GM12878 (cell line): Measurements from ENCODE around the gene NKG7. TPM values are rescaled to one million over a fixed set of nuclear protein-coding genes. Genes with fewer than 3 reads are reported as not detected.

Experiments
- ATAC-seq: fragments of 200-7000 bp; cut with Tn5 transposase; 3 replicates; pipeline ENCODE4 v1.9.1; 2020; ENCODE audit warnings: mild to moderate bottlenecking, moderate library complexity
- BruUV-seq: library from RNA; stranded (reverse); fragments of 400-500 nt; replicated peaks from 2 replicates; lab custom pipeline; 2021; lab: Mats Ljungman, UMichigan
- CTCF ChIA-PET: fragments of 300-600 bp; sonication (Branson Sonifier 250); formaldehyde crosslinking; extraction: SDS; loops from one replicate; lab custom pipeline; 2021; ENCODE audit warnings: inconsistent platforms; lab: Yijun Ruan, JAX
- POLR2A ChIA-PET: fragments of 350-600 bp; formaldehyde crosslinking; extraction: SDS; loops from one replicate; lab custom pipeline; 2021; ENCODE audit warnings: inconsistent platforms; lab: Charles Lee
- RAD21 ChIA-PET: fragments of 300-600 bp; sonication (Branson Sonifier 250); formaldehyde crosslinking; loops from one replicate; lab custom pipeline; 2023; ENCODE audit warnings: antibody characterized with exemption; ENCODE audit not compliant: unreplicated experiment; lab: Charles Lee
- SMC1A ChIA-PET: fragments of 300-600 bp; sonication (Branson Sonifier 250); formaldehyde crosslinking; loops from one replicate; lab custom pipeline; 2023; ENCODE audit not compliant: unreplicated experiment, uncharacterized antibody; lab: Charles Lee
- DNase-seq: peaks from one replicate; pipeline ENCODE4 v3.0.0-alpha.2; 2011; ENCODE audit warnings: low read depth, low spot score
- FAIRE-seq: peaks from 3 replicates; lab custom pipeline; 2011; peaks lifted over from hg19 to GRCh38; lab: Jason Lieb, UNC
- H2AFZ ChIP-seq: 2 replicates; pipeline ENCODE4 v1.6.0; 2011; ENCODE audit warnings: low read depth, low read length, control low read depth; ENCODE audit not compliant: control insufficient read depth
- H3K27ac ChIP-seq: 2 replicates; pipeline ENCODE4 v1.5.1; 2011; ENCODE audit warnings: control low read depth; ENCODE audit not compliant: control insufficient read depth, insufficient read depth
- H3K27me3 ChIP-seq, 2 experiments: replicated peaks in 1 of 2; 2 replicates each; pipeline versions ENCODE4 v1.6.0 to v1.6.1; 2011; ENCODE audit warnings: low read length in 1 of 2; ENCODE audit not compliant: control insufficient read depth in 2 of 2, insufficient read depth in 2 of 2
- H3K36me3 ChIP-seq, 2 experiments: 2 replicates each; pipeline ENCODE4 v1.5.1; 2011; ENCODE audit warnings: low read length in 1 of 2; ENCODE audit not compliant: control insufficient read depth in 2 of 2, insufficient read depth in 2 of 2
- H3K4me1 ChIP-seq: 2 replicates; pipeline ENCODE4 v1.6.1; 2011; ENCODE audit warnings: mild to moderate bottlenecking, low read length, moderate library complexity, mixed read lengths; ENCODE audit not compliant: control insufficient read depth, insufficient read depth
- H3K4me2 ChIP-seq: 2 replicates; pipeline ENCODE4 v1.6.0; 2011; ENCODE audit warnings: control low read depth; ENCODE audit not compliant: control insufficient read depth, insufficient read depth
- H3K4me3 ChIP-seq: fragments of 200-600 bp; sonication (generic); 2 replicates; pipeline ENCODE4 v1.5.1; 2016
- H3K79me2 ChIP-seq: 2 replicates; pipeline ENCODE4 v1.6.0; 2011; ENCODE audit warnings: low read length; ENCODE audit not compliant: control insufficient read depth, insufficient read depth
- H3K9ac ChIP-seq: 2 replicates; pipeline ENCODE4 v1.8.0; 2011; ENCODE audit warnings: low read length, control low read depth, mixed read lengths; ENCODE audit not compliant: control insufficient read depth, insufficient read depth
- H3K9me3 ChIP-seq: replicated peaks from 3 replicates; pipeline ENCODE4 v1.5.1; 2011; ENCODE audit warnings: mild to moderate bottlenecking, low read length; ENCODE audit not compliant: control insufficient read depth, insufficient read depth
- H4K20me1 ChIP-seq: 2 replicates; pipeline ENCODE4 v1.6.0; 2011; ENCODE audit not compliant: control insufficient read depth, insufficient read depth
- BRCA1 ChIP-seq: IDR thresholded peaks from 2 replicates; pipeline ENCODE4 v1.6.1; 2011; ENCODE audit warnings: low read depth, low read length, improper control_type of control experiment
- E4F1 ChIP-seq: fragments of 450-650 bp; IDR thresholded peaks from 2 replicates; pipeline ENCODE4 v1.6.1; 2018; ENCODE audit warnings: borderline replicate concordance, mild to moderate bottlenecking; ENCODE audit not compliant: partially characterized antibody
- FOS ChIP-seq: IDR thresholded peaks from 3 replicates; pipeline ENCODE4 v1.6.1; 2011; ENCODE audit warnings: borderline replicate concordance; ENCODE audit not compliant: insufficient read length; ENCODE audit errors: extremely low read depth
- HCFC1 ChIP-seq: fragments of 150-350 bp; IDR thresholded peaks from 2 replicates; pipeline ENCODE4 v1.6.1; 2014; ENCODE audit warnings: low read length
- NBN ChIP-seq: fragments of 450-650 bp; IDR thresholded peaks from 2 replicates; pipeline ENCODE4 v1.6.1; 2016
- PML ChIP-seq: IDR thresholded peaks from 2 replicates; pipeline ENCODE4 v1.6.1; 2012; ENCODE audit warnings: low read length, inconsistent platforms
- SMAD1 ChIP-seq: fragments of 450-650 bp; IDR thresholded peaks from 2 replicates; pipeline ENCODE4 v1.6.1; 2018; ENCODE audit warnings: mild to moderate bottlenecking, low read depth; ENCODE audit not compliant: partially characterized antibody
- SMARCA5 ChIP-seq: fragments of 450-650 bp; IDR thresholded peaks from 2 replicates; pipeline ENCODE4 v1.6.1; 2017; ENCODE audit warnings: mild to moderate bottlenecking
- SREBF1 ChIP-seq: IDR thresholded peaks from 2 replicates; pipeline ENCODE4 v1.6.1; 2012; ENCODE audit warnings: mild to moderate bottlenecking, low read length
- SRF ChIP-seq, 2 experiments: IDR thresholded peaks; 2 replicates each; pipeline ENCODE4 v1.6.1; 2011; ENCODE audit warnings: low read depth in 2 of 2, low read length in 2 of 2, mild to moderate bottlenecking in 1 of 2, moderate library complexity in 1 of 2
- WGBS: methylation state at CpG from one replicate; pipeline ENCODE4 v1.1.6; 2016; ENCODE audit warnings: low lambda C conversion rate; ENCODE audit not compliant: insufficient replicate concordance, insufficient coverage; ENCODE audit errors: missing lambda C conversion rate; 5-methylcytosine and 5-hydroxymethylcytosine counted together
- in situ Hi-C: fragments of 300-500 bp; cut with MboI; formaldehyde crosslinking; loops from 9 replicates; pipeline ENCODE4 v1.14.3; 2018; ENCODE audit warnings: mixed read lengths
- intact Hi-C: fragments of 100-400 bp; cut with micrococcal nuclease; formaldehyde crosslinking; loops from one replicate; pipeline ENCODE4 v1.14.2; 2022; ENCODE audit not compliant: unreplicated experiment
- polyA plus RNA-seq, 11 experiments: library from polyadenylated mRNA; depleted of rRNA in 4 of 11; unstranded in 6 of 11; stranded (reverse) in 5 of 11; fragments of >200 nt; fragmentation: Nextera tagmentation in 4 of 11; fragmentation: Illumina TruSeq in 1 of 11; extraction: Ambion mirVana in 4 of 11; extraction: Trizol in 1 of 11; gene quantifications; 1 replicate in 1 of 11; 2 replicates in 10 of 11; pipeline versions ENCODE4 v1.2.1 to v1.2.3, GENCODE V29; 2011 to 2016; ENCODE audit warnings: inconsistent platforms in 2 of 11, missing spikeins in 2 of 11, low read depth in 1 of 11
- total RNA-seq, 4 experiments: library from RNA; depleted of rRNA in 3 of 4; stranded (reverse); fragments of >200 nt in 3 of 4; fragmentation: Illumina TruSeq in 1 of 4; extraction: Trizol in 1 of 4; gene quantifications; 2 replicates each; pipeline versions ENCODE4 v1.2.1 to v1.2.3, GENCODE V29; 2013 to 2021
- TF ChIP-seq, protein P1 (sequence below): IDR thresholded peaks from 2 replicates; pipeline ENCODE4 v1.6.1; 2011; ENCODE audit warnings: borderline replicate concordance, low read depth, mild to moderate bottlenecking, moderate library complexity, low read length; ENCODE audit not compliant: insufficient read depth, poor library complexity, severe bottlenecking

The NKG7 gene
- total and polyA plus RNA-seq, 10 of the 15 experiments (the other 5 are each of a cell fraction or from before 2014, with no cell fraction given), result 10.0 to 48.7 (median 22.3) TPM

- Histone ChIP-seq H3K36me3 (no peaks in the 10 kb centered on the region), H3K9me3 (no peaks in the 10 kb centered on the region), H2AFZ (no peak overlapping the region), H3K4me2 (no peak overlapping the region), H3K27me3 (no peaks in the 10 kb centered on the region), H3K27ac (no peak overlapping the region), H4K20me1 (no peaks in the 10 kb centered on the region), H3K9ac (no peak overlapping the region), H3K4me1 (peaks cover 9% of the 10 kb centered on the region), H3K79me2 (no peaks in the 10 kb centered on the region), H3K4me3 (no peak overlapping the region)
- POLR2A ChIA-PET, result interaction anchor here (1.0 kb wide), 1 partner anchor 30 kb away, joined by 3 read pairs; the partner anchor contains the start of gene SIGLEC10
- SMC1A ChIA-PET, result no interaction called here
- FAIRE-seq (no peak), DNase-seq (no peak), ATAC-seq (no peak)
- intact Hi-C loops, result no loop called here
- RAD21 ChIA-PET, result no interaction called here
- no TSS peak for BruUV-seq
- TF ChIP-seq HCFC1, result no peak
- no peak for TF ChIP-seq NBN
- TF ChIP-seq E4F1, result no peak
- no peak for TF ChIP-seq SRF (IDR thresholded peaks at IDR 0.05; ENCODE audit: low read depth in 2 of 2, low read length in 2 of 2)
- TF ChIP-seq, protein P1, sequence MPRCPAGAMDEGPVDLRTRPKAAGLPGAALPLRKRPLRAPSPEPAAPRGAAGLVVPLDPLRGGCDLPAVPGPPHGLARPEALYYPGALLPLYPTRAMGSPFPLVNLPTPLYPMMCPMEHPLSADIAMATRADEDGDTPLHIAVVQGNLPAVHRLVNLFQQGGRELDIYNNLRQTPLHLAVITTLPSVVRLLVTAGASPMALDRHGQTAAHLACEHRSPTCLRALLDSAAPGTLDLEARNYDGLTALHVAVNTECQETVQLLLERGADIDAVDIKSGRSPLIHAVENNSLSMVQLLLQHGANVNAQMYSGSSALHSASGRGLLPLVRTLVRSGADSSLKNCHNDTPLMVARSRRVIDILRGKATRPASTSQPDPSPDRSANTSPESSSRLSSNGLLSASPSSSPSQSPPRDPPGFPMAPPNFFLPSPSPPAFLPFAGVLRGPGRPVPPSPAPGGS, result no peak
- no peak for TF ChIP-seq BRCA1
- TF ChIP-seq SMARCA5, result no peak
- TF ChIP-seq FOS, result no peak
- TF ChIP-seq SMAD1, result no peak
- no peak for TF ChIP-seq SREBF1
- no peak for TF ChIP-seq PML
- 65% methylated on average over 14 of the region's 14 CpGs for WGBS
- in situ Hi-C loops, result loop anchor here (25.0 kb wide), 1 partner anchor 1150 kb away; the partner anchor contains the start of gene ZNF808
- CTCF ChIA-PET, result interaction anchor here (0.8 kb wide), 1 partner anchor 30 kb away, joined by 3 read pairs; the partner anchor contains the start of gene SIGLEC10
Measured at GRCh38 chr19:51386882-51387520, 14.5 kb upstream of the NKG7 start.
